ENCODE measurements around the gene TIFAB.

Gene TIFAB

DNA sequence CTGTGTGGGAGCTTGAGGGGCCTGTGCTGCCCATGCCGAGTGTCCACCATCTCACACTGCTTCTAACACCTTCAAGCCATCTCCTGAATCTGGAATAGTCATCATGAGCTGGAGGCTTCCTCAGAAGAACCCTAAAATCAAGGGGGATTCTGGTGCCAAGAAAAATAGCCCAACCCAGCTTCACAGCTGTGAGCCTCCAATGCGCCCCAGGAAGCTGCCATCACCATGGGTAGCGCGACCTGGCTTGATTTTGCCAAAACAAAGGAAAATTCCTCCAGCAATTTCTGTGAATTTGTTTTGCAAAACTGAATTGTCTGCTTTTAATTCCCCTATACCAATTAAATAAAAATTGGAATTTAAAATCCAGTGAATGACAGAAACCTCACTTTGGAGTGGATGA, 6.2 kb upstream of the TIFAB start:
- no peak for DNase-seq (ENCODE audit: low read depth)

GRCh38 chr5:135457424-135458071, 5.4 kb upstream of the TIFAB start:
- peak; percentile 32 for DNase-seq (ENCODE audit: low read depth)

DNA sequence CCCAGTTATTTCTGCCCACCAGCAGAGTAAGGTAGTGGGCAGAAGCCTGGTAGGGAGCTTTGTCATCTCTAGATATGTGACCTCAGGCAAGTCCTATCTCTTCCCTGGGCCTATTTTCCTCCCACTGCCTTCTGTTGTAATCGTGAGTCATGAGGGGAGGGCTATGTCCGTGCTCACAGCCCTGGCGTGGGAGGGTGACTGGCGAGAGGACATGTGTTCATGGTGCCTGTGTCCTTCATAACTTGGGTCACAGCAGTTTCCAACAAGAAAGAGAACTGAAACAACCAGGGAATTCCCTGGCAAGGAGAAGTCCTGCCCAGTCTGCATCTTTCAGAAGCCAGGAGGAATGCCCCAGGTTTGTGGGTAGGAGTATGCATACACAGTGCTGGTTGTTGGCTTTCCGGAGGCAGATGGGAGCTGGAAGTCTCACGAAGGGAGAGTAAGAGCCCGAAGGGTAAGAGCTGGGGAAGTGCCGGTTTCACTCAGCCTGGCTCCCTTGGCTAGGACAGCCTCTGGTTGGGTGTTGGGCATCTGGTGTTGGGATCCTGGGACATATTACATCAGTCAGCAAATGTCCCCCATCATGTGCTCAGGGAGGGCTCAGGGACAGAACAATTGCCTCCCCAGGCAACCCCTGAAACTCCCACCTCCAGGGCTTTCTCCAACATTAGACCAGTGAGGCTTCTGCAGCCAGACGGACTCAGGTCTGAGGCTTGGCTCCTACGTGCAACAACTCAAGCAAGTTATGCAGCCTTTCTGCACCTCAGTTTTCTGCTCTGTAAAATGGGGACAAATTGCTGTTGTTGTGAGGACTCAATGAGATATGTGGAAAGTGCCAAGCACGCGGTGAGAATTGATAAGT, 4.3 kb upstream of the TIFAB start:
- no peak for DNase-seq (ENCODE audit: low read depth)

- DNase-seq (ENCODE audit: low read depth), result no peak
These were observed 3.7 kb upstream of the TIFAB start for GRCh38 chr5:135455876-135456237.

DNA sequence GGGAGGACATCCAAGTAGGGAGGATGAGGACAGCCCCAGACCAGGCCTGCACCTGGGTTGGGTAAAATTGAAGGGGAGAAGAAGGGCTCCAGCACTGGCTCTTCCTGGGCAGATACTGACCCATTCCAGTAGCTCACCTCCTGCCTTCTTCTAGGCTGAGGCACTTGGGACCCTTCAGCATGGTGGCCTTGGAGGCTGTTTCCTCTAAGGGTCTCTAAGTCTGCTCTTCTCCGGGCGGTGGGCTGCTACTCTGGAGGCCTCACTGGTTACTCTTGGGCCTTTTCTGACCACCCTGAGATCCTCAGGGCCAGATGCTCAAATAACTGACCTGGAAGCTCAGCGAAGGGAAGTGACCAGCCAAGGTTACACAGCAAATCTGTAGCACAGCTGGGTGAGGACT, 2.8 kb upstream of the TIFAB start:
- no peak for DNase-seq (ENCODE audit: low read depth)

DNA sequence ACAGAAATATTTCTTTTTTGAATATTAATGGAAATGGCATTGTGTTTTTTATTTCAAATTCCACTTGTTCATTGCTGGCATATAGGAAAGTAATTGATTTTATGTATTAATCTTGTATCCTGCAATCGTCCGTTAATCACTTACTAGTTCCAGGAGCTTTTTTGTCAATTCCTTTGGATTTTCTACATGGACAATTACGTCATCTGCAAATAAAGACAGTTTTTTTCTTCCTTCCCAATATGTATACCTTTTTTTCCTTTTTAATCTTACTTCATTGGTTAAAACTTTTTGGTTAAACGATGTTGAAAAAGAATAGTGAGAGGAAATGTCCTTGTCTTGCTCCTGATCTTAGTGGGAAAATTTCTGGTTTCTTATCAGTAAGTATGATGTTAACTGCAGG, 1.5 kb upstream of the TIFAB start:
- no peak for DNase-seq (ENCODE audit: low read depth)

- DNase-seq (ENCODE audit: low read depth), result no peak
These were observed 400 bp downstream of the TIFAB start for GRCh38 chr5:135451581-135452320.

- no peak for DNase-seq (ENCODE audit: low read depth)
These were observed 1.2 kb downstream of the TIFAB start for GRCh38 chr5:135450952-135451351.

GRCh38 chr5:135450336-135450735, 1.8 kb downstream of the TIFAB start:
- no peak for DNase-seq (ENCODE audit: low read depth)

- DNase-seq (ENCODE audit: low read depth), result no peak
These were observed 2.5 kb downstream of the TIFAB start for GRCh38 chr5:135449644-135450043.

- DNase-seq (ENCODE audit: low read depth), result no peak
These were observed 3.2 kb downstream of the TIFAB start for GRCh38 chr5:135448791-135449507.

- no peak for DNase-seq (ENCODE audit: low read depth)
These were observed 3.9 kb downstream of the TIFAB start for GRCh38 chr5:135448071-135448739.

- DNase-seq (ENCODE audit: low read depth), result no peak
These were observed 4.7 kb downstream of the TIFAB start, which contains the start of gene DCANP1 for GRCh38 chr5:135447298-135447929. TSS of gene DCANP1 (minus strand) at chr5:135447348. CDS start at chr5:135447108, 240 bp downstream.

DNA sequence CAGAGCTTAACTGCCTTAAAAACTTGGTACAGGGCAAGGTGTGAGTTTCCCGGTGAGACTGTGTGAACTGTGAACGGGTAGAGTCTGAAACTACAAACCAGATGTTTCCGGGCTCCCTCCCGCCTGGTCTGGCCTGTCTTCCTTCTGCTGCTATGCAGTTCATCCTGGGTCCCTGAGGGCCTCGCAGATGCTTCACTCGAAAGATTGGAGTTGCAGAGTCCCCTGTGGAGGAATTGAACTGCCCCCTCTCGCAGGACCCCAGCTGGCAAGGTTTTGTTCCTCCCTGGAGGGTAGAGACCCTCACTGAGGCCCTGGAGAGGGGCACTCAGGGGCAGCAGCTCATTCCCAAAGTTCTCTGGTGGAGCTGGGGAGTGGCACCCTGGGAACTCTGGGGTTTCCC, 5.5 kb downstream of the TIFAB start:
- DNase-seq (ENCODE audit: low read depth), result no peak

GRCh38 chr5:135446206-135446605, 5.9 kb downstream of the TIFAB start:
- DNase-seq (ENCODE audit: low read depth), result no peak

DNA sequence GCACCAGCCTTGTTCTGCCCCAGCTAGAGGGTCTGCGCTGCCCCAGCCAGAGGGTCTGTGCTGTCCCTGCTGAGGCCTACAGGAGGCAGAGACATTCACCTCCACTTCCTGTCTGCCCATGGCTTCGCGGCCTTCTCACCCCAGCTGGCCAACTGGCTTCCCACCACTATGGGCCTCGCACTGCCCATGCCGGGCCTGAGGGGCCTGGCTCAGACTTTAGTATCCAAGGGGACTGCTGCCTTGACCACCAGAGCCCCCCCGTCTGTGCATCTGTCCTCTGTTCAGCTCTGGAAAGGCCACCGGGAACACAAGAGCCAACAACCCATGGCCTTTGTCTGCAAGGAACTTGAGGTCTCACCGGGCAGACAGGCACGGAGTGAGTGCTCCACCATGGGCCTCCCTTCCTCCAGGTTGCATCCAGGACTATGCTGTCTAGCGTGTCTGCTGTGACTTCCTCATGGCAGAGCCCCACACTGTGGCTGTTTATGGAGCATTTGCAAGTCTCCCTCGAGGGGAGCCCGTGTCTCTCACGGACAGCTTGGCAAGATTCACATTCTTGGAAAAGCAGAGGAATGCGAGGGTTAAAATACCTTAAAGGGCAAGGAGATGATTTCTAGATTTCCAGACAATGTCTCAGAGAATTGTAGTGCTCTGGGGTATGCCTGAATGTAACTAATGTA, 6.7 kb downstream of the TIFAB start:
- no peak for DNase-seq (ENCODE audit: low read depth)

- no peak for DNase-seq (ENCODE audit: low read depth)
These were observed 7.3 kb downstream of the TIFAB start for GRCh38 chr5:135444881-135445280.

- DNase-seq (ENCODE audit: low read depth), result no peak
These were observed 7.8 kb downstream of the TIFAB start for GRCh38 chr5:135444360-135444759.

GRCh38 chr5:135443161-135443960, 8.8 kb downstream of the TIFAB start:
- DNase-seq (ENCODE audit: low read depth), result no peak

Measured in T follicular helper cell (primary cell).